ENCODE results near the gene SMOC2.

The SMOC2 gene, protein sequence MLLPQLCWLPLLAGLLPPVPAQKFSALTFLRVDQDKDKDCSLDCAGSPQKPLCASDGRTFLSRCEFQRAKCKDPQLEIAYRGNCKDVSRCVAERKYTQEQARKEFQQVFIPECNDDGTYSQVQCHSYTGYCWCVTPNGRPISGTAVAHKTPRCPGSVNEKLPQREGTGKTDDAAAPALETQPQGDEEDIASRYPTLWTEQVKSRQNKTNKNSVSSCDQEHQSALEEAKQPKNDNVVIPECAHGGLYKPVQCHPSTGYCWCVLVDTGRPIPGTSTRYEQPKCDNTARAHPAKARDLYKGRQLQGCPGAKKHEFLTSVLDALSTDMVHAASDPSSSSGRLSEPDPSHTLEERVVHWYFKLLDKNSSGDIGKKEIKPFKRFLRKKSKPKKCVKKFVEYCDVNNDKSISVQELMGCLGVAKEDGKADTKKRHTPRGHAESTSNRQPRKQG
- 0 to 2.3 (median 0) reads per million in 17 experiments for total RNA-seq

DNA sequence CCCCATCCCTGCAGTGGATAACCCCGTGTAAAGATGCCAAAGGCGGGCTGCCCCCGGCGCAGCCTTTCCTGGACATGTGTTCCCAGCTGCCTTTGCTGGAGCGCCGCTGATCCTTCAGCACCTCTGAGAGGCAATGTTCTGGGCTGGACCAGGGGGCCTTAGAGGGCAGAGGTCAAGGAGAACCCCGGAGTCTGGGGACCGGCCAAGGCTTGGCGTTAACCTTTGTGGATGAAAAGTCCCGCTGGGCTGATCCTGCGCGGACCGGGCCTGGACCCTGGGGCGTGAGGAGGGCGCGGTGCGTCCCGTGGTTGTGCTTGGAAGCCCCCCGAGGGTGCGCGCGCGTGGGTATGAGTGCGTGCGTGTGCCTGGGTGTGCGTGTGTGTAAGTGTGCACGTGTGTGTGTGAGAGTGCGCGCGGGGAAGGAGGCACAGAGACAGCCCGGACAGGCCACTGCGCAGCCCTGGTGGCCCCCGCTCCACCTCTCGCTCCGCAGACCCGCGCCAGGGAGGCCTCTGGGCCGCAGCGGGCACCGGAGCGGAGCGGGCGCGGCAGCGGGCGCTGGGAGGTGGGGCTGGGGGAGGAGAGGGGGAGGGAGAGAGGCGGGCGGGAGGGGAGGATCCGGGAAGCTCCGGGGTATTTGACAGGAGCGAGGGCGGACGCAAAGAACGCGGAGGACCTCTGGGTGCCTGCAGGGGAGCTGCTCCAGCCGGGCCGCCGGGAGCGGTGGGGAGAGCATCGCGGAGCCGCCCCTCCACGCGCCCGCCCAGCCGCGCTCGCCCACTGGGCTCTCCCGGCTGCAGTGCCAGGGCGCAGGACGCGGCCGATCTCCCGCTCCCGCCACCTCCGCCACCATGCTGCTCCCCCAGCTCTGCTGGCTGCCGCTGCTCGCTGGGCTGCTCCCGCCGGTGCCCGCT, at the start of gene SMOC2:
SMOC2 (plus strand) TSS at position 665 of the 914 bp plus-strand sequence; CDS start at position 852, 187 bp downstream.
- DNase-seq, result no peak

DNA sequence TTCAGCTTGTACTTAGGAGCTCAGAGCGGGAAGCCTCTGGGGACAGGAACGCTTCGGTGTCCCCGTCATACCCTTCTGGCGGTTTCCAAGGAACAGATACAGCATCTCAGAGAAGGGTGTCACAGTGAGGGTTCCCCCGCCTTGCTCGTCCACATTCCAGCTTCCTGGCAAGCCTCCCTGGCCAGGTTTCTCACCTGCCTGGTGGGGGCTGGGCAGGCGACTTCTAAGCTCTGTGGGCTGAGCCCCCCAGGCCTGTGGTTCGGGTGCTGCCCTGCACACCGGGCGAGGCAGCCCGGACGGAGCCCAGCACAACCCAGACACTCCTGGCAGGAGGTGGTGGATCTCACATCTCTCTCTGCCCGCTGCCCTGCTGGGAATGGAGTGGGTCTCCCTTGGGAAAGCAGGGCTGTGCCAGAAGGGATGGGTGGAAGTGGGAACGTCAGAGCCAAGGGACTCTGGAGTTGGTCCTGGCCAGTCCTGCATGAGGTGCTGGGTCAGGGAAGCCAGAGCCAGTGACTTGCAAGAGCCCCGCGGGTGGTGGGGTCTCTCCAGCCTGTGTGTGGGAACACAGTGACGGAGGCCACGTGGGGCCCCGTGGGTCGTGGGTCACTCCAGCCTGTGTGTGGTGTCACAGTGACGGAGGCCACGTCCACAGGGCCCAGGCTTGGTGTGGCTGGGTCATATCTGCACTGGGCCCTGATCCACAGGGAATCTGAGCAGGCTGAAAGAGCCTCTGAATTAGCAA, 47.7 kb upstream of the SMOC2 start:
- no peak for DNase-seq

DNA sequence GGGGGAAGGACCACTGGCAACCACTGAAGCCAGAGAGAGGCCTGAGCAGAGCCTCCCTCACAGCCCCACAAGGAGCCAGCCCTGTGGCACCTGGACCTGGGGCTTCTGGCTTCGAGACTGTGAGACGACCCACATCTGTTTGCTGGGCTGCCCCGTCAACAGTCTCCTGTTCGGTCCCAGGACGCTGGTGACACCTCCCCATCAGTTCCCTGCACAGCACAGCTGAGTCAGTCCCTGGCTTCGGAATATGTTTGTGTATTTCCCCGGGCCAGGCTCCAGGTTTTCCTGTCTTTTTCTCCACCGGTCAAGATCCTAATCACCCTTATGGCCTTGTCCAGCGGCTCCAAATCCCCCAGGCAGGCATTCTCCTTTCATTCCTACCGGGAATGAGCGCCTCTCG, 46.4 kb upstream of the SMOC2 start:
- no peak for DNase-seq

DNA sequence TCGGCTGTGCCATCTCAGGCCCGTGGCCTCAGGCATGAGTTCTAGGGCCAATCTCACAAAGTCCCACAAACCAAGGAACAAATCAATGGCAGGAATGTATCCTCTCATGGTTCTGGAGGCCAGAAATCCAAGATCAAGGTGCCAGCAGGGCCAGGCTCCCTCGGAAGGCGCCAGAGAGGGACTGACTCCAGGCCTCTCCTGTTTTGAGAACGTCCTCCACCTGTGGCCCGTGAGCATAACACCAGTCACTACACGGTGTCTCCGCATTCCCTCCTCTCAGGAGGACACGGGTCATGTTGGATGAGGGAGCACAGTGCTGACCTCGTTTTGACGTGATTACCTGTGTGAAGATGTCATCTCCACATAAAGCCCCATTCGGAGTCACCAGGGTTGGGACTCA, 45.0 kb upstream of the SMOC2 start:
- DNase-seq, result no peak

DNA sequence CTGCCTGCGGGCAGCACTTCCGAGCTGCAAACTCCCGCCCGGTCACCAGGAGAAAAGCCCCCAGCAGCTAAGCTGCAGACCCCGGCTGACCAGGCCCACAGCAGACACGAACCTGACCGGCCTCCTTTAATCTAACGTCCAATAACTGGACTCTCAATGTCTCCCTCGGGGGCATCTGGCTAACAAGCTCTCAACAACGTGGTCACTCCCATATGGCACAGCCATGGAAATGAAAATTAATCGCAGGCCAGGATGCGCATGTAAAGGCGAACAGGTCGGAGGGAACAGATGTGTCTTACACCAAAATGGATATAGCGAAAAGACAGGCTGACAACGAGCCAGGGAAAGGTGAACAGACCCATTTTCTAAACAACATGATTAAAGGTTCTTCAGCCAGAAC, 44.4 kb upstream of the SMOC2 start:
- DNase-seq, result no peak

DNA sequence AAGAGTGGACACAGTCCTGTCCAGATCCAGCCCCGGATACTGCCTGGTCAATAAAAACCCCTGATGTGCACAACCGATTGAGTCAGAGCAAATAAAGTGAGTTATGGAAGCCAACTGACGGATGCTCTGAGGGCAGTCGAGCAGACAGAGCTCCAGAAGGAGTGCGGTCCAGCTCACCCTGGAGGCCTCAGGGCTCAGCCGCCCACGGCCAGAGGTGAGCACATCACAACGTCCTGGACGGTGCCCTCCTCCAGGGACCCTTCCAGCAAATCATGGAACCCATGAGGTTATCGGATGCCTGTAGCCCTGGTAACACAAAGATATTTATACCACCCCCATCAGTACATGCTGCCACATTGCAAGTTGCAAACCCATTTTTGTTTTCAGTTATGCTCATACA, 44.0 kb upstream of the SMOC2 start:
- DNase-seq, result no peak

DNA sequence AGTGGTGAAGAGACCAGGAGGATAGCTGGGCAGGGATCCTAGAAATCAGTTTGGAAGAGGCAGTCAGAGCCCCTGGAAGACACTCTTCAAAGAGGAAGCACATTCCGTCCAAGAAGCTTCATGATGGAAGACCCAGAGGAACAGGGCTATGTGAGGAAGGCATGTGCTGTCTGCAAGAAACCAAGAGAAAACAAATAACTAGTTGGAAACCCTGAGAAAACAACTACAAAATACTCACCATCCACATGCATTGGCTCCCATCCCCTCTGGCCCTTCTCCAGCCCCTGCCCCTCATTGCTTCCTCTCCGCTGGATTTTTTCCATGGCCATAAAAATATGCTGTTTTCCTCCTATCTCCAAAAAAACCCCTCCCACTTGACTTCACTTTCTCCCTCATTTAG, 40.9 kb upstream of the SMOC2 start:
- no peak for DNase-seq

DNA sequence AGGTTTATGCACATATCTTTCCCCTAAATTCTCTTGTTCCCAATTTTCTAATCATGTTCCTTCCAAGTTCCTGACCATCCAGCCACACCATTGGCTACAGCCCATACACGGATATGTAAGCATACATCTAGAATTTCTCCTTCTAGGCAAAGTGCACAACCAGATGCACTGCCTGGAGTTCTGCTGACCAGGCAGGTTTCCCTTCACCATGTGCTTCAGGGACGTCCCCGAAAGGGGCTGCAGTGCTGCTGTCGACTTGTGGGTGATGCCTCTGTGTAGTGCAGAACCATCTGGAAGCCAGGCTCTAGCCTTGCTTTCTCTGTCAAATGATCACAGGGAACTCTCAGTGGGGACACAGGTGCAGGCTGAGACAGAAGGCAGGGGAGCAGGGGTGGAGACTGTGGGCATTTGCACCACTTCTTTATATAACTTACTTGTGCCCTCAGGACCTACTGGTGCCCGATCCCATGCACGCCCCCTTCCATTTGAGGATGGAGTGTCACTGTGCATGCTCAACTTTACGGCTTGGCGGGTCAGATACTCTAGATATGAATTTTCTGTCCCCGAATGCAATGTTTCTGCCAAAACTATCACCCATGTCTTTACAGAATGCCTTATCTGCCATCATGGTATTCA, 37.5 kb upstream of the SMOC2 start:
- DNase-seq, result no peak

DNA sequence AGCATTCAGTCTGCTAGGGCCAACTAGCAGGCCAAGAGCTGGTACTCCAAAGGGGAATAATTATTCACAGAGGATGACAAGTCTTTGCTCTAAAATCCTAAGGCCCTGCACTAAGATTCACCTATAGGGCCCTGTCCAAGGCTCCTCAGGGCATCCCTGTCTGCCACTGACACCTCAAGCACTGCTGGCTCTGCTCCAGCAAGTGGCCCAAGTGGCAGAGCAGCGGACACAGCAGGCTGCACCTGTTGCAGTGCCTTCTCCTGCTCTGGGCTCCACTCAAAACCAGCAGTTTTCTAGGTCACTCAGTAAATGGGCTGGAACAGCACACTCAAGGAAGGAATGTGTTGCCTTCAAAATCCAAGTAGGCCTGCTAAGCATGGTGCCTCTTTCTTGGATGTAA, 36.4 kb upstream of the SMOC2 start:
- DNase-seq, result no peak

DNA sequence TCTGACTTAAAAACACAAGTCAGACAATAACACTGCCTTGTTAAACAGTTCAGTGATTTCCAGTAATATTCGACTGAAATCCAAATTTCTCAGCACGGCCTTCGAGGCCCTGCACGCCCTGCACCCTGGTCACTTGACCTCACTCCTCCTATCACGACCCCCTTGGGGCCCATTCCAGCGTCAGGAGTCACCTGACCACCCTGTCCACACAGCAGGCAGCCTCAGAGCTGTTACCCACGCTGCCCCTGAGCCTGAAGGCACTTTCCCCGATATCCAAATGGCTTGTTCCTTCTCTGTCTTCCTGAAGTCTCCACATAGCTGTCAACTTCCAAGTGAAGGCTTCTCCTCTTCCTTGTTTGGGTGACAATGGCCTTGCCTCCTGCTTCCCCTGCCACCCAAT, 33.1 kb upstream of the SMOC2 start:
- DNase-seq, result no peak

DNA sequence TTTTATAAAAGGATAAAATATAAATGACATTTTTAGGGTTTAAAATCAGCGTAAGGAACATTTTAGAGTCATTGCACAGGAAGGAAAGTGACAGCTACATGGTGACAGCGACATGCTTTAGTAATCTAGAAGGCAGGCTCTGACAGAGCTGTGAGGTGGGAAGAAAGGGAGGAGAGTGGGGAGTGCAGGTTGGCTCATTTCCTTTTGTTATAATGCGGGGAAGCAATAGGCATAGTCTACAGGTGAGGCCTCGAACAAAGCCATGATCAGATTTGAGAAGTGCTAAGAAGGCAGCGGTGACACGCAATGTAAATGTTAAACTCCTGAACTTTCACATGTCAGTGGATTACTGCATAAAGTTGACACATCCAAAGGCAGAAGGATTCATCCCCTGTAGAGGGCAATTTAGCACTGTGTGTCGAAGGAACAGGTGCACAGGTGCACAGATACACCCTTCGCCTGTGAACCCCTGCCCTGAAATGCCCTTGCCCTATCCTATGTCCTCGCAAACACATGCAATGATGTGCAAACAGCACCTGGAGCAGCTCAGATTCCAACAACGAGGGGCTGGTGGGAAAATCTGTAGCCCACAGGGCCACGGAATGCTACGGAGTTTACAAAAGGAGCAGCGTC, 32.4 kb upstream of the SMOC2 start:
- DNase-seq, result no peak

DNA sequence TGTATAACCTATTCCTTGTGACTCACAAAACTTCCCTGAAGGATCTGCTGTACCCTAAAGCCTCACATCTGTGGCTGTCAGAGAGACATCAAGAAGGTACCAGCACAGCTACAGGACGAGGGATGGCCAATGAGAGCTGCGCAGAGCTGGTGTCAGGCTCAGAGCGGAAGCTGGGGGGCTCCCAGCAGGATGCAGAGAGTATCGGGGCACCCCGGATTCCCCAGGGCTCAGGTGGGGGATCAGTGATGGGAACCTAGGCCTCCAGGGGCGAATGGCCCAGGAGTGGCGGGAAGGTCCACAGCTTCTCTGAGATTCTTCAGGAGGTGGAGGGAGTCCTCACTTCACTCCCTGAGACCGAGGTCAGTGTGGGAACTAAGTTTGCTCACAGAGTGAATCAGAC, 30.9 kb upstream of the SMOC2 start:
- DNase-seq, result no peak

DNA sequence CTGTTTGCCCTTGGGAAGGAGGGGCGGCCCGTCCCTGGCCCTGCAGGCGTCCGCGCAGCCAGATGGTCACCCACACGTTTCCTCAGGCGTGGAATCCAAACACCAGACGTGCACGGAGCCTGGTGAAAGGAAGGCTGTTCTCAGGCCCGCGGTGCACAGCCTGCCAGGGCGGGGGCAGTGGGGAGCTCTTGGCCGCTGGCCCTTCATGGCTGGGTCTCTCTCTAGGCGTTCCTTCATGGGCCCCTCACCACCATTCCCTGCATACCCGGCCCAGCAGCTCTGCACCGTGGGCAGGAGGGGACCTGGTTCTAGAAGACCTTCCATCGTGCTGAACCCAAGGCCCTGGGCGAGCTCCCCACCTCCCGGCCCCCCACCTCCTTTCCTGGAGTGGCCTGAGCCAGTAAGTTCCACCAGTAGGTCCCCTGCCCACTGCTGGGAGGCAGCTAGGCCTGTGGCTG, 30.4 kb upstream of the SMOC2 start:
- DNase-seq, result no peak

DNA sequence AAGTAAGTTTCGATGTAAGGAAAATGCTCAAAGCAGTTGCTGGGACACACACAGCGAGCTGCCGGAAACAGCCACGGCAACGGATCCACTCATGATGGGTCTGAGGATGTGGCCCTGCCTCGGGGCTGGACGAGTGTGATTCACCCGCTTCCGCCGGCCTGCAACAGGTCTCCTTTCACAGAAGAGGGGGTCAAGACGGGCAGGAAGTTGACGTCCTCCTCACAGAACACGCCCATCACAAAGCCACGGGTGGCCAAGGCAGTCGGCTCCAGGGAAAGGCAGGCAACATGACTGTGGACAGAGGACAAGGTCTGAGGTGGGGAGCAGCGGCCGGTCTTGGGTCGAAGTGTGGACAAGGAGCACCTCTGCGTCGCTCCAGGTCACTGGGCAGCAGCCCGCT, 29.9 kb upstream of the SMOC2 start:
- DNase-seq, result no peak

DNA sequence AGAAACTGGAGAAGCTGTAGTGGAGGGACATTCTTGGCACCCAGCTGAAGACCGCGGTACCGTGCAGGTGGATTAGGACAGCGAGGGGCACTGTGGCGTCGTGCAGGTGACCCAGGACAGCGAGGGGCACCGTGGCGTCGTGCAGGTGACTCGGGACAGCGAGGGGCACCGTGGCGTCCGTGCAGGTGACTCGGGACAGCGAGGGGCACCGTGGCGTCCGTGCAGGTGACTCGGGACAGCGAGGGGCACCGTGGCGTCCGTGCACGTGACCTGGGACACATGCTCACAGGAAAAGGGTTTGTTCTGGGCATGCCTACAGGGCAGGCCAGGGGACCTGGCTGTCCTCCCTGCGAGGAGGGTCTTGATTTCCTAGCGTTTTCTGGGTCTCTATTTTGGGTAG, 29.2 kb upstream of the SMOC2 start:
- DNase-seq, result no peak

DNA sequence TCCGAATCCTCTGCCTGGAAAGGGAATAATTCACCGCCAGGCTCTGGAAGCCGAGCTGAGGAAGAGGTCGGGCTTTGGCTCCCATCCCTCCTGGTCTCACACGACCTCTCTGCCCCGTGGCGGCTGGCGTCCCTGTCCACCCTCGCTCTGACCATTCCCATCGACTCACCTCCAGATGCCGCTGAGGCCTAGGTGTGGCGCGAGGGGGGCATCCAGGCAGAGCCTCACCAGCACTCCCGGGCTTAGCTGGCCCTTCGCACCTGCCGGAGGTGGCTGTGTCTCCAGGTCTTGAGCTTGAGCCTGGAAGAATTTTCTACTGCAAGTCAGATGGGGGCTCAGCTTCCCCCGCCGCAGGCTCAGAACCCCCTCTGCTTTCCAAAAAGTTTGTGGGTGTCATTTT, 28.5 kb upstream of the SMOC2 start:
- no peak for DNase-seq

DNA sequence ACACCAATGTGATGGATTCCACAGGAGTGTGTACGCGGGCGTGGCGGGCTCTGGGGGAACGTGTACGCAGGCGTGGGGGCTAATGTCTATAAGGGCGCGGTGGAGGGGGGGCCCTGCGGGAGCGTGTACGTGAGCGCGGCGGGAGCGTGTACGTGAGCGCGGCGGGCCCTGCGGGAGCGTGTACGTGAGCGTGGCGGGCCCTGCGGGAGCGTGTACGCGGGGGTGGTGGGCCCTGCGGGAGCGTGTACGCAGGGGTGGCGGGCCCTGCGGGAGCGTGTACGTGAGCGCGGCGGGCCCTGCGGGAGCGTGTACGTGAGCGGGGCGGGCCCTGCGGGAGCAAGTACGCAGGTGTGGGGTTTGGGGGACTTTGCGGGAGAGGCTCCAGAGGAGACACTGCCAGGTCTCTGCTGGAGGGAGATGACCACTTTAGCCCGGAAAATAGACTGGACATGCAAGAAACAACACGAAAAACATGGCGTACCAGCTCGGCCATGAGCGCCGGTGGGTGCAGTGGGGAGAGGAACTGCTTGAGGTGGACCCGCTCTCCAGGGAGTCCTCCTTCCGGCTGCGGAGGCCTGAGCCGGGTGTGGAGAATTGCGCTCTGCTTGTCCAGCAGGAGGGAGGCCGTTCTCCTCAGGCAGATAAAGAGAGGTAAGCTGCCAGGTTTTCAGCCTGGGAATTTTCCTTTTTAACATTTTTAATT, 27.8 kb upstream of the SMOC2 start:
- no peak for DNase-seq

DNA sequence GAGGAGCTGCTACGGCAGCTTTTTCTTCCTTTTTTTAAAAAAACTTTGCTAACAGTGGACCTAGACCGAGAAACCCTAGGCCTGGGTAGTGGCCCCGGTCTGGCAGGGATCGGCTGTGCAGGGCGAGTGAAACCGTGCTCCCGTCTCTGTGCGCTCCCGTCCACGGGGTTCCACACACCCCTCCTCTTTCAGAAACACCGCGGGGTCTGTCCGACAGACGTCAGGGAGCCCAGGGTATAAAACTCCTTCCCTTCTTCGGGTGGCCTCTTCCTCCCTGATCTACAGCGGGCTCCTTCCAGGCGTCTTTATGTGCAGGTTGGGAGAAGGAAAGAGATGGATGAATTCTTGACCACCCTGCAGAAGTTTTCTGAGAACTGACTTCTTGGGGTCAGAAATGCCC, 27.1 kb upstream of the SMOC2 start:
- DNase-seq, result no peak

DNA sequence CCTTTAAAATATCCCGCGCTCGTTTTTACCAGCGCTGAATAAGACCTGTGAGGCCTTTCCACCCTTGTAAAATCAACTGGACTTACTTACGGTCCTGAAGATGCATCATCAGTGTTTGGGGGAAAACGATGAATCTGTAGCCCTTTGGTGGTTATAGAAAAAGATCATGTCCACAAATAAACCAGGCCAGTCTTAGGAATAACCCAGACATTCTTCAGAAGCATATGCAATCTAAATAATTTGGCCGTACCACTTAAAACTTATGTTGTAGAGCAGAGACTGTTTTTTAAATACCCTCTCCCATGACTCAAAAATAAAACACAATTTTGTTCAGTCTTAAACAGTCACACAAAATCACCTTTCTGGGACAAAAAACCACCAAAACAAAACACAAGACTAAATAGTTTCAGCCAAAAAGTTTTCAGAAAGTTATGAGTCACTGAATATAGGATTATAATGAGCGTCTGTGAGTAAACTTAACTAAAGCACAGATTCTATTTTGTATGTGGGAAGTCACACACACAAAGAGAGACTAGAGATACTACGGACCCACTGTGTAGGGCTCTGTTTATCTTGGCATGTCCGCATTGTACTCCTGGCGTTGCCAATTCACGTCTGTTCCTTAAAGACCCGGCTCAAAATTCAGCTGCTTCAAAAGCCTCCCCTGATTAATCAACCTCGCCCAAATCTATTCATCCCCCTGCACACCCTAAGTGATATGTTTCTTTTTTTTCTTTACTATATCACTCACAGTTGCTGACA, 26.5 kb upstream of the SMOC2 start:
- DNase-seq, result no peak
